ENCODE data around the gene KATNA1. TPM values are rescaled to one million over a fixed set of nuclear protein-coding genes. Genes with fewer than 3 reads are reported as not detected.
A peak's percentile ranks its signal among the peaks of the same experiment; 100 is the strongest.

Gene KATNA1
- total and polyA plus RNA-seq, 9 of the 15 experiments (the other 6 are each of a cell fraction or from before 2014, with no cell fraction given) = 22.5 to 76.9 (median 45.0) TPM

GRCh38 chr6:149646599-149646998 lies 1.9 kb downstream of the KATNA1 start (continued):
- 0 out of 2 replicates have a peak, but pooled peaks have one; percentile 2 for TF ChIP-seq ZNF592 (IDR thresholded peaks at IDR 0.05)
- TF ChIP-seq ZBTB12 (CRISPR knock-in tag; IDR thresholded peaks at IDR 0.05) = no peak
- TF ChIP-seq ZNF408 (CRISPR knock-in tag; IDR thresholded peaks at IDR 0.05; ENCODE audit: low read depth) = no peak
- TF ChIP-seq ZNF699 (CRISPR knock-in tag; IDR thresholded peaks at IDR 0.05; ENCODE audit: insufficient replicate concordance) = no peak
- no peak for TF ChIP-seq FOXA1 (IDR thresholded peaks at IDR 0.05; ENCODE audit: borderline replicate concordance)
- TF ChIP-seq CCNT2 (IDR thresholded peaks at IDR 0.05; ENCODE audit: borderline replicate concordance, extremely low read depth, insufficient read length, low read depth, low read length) = peak; percentile 19
